KMS-11 (cell line): ENCODE data around the gene CA11.

ENCODE experiments used
- H2AFZ ChIP-seq: fragments of 200-600 bp; sonication (generic); 2 replicates; pipeline ENCODE4 v1.6.1; 2016; ENCODE audit warnings: antibody characterized with exemption, mixed run types, low read depth
- H3K27ac ChIP-seq: fragments of 200-600 bp; sonication (generic); 2 replicates; pipeline ENCODE4 v1.6.1; 2016; ENCODE audit warnings: mild to moderate bottlenecking, mixed run types
- H3K27me3 ChIP-seq: fragments of 200-600 bp; sonication (generic); 2 replicates; pipeline ENCODE4 v1.6.1; 2017; ENCODE audit warnings: mild to moderate bottlenecking, low read depth, mixed run types, moderate library complexity; ENCODE audit not compliant: insufficient read depth
- H3K36me3 ChIP-seq: fragments of 200-600 bp; sonication (generic); 2 replicates; pipeline ENCODE4 v1.6.1; 2017; ENCODE audit warnings: mild to moderate bottlenecking, mixed run types; ENCODE audit not compliant: insufficient read depth
- H3K4me1 ChIP-seq: fragments of 200-600 bp; sonication (generic); 2 replicates; pipeline ENCODE4 v1.6.1; 2016; ENCODE audit warnings: mild to moderate bottlenecking, low read depth, mixed run types; ENCODE audit not compliant: poor library complexity, severe bottlenecking
- H3K4me2 ChIP-seq: fragments of 200-600 bp; sonication (generic); 2 replicates; pipeline ENCODE4 v1.7.0; 2016; ENCODE audit warnings: mild to moderate bottlenecking, mixed run types
- H3K4me3 ChIP-seq: fragments of 200-600 bp; sonication (generic); IDR thresholded peaks from 2 replicates; pipeline ENCODE4 v1.6.1; 2017; ENCODE audit warnings: low read depth, low read length, mixed read lengths; ENCODE audit not compliant: insufficient read depth
- H3K79me2 ChIP-seq: fragments of 200-600 bp; sonication (generic); 2 replicates; pipeline ENCODE4 v1.6.1; 2016; ENCODE audit warnings: low read depth, mixed run types; ENCODE audit not compliant: insufficient read depth
- H3K9ac ChIP-seq: fragments of 200-600 bp; sonication (generic); 2 replicates; pipeline ENCODE4 v1.6.1; 2016; ENCODE audit warnings: mild to moderate bottlenecking, mixed run types
- H4K20me1 ChIP-seq: fragments of 200-600 bp; sonication (generic); 2 replicates; pipeline ENCODE4 v1.6.1; 2016; ENCODE audit warnings: mild to moderate bottlenecking, mixed run types; ENCODE audit not compliant: insufficient read depth
- CTCF ChIP-seq: fragments of 200-600 bp; sonication (generic); conservative IDR thresholded peaks from 2 replicates; pipeline ENCODE4 v1.6.1; 2017; ENCODE audit warnings: low read depth, mild to moderate bottlenecking, antibody characterized with exemption, low read length, moderate library complexity, mixed read lengths

The CA11 gene

GRCh38 chr19:48674921-48675824 is 29.2 kb upstream of the CA11 start:
- no peaks in the 10 kb centered on the region for H4K20me1 ChIP-seq
- peak overlapping the region; percentile 60; the same call in 1 of the 2 replicates for H2AFZ ChIP-seq
- peak; percentile 85 for TF ChIP-seq CTCF
- no peak overlapping the region for H3K27ac ChIP-seq
- peaks cover 29% of the 10 kb centered on the region; the same call in 1 of the 2 replicates for H3K27me3 ChIP-seq
- H3K4me3 ChIP-seq, result no peak overlapping the region
- H3K4me1 ChIP-seq, result peaks cover 5% of the 10 kb centered on the region
- H3K79me2 ChIP-seq, result no peaks in the 10 kb centered on the region
- H3K36me3 ChIP-seq, result no peaks in the 10 kb centered on the region
- no peak overlapping the region for H3K4me2 ChIP-seq
- H3K9ac ChIP-seq, result no peak overlapping the region

GRCh38 chr19:48674216-48674809 is 28.3 kb upstream of the CA11 start:
- Histone ChIP-seq H2AFZ (no peak overlapping the region), H3K79me2 (no peaks in the 10 kb centered on the region), H3K36me3 (no peaks in the 10 kb centered on the region), H3K27ac (no peak overlapping the region), H3K27me3 (peaks cover 22% of the 10 kb centered on the region; the same call in 1 of the 2 replicates), H3K9ac (no peak overlapping the region), H4K20me1 (no peaks in the 10 kb centered on the region), H3K4me2 (no peak overlapping the region), H3K4me1 (peaks cover 5% of the 10 kb centered on the region), H3K4me3 (no peak overlapping the region)
- no peak for TF ChIP-seq CTCF

- no peak overlapping the region for H3K4me3 ChIP-seq
- no peak for TF ChIP-seq CTCF
- no peak overlapping the region for H3K4me2 ChIP-seq
- peaks cover 17% of the 10 kb centered on the region; the same call in 1 of the 2 replicates for H3K27me3 ChIP-seq
- no peaks in the 10 kb centered on the region for H3K79me2 ChIP-seq
- peaks cover 5% of the 10 kb centered on the region for H3K4me1 ChIP-seq
- H4K20me1 ChIP-seq, result no peaks in the 10 kb centered on the region
- no peak overlapping the region for H3K9ac ChIP-seq
- H3K27ac ChIP-seq, result no peak overlapping the region
- H3K36me3 ChIP-seq, result no peaks in the 10 kb centered on the region
- H2AFZ ChIP-seq, result no peak overlapping the region
These were observed 27.6 kb upstream of the CA11 start for GRCh38 chr19:48673436-48674100.

GRCh38 chr19:48672994-48673393 is 27.0 kb upstream of the CA11 start, which contains the start of gene NTN5:
Gene NTN5 (minus strand): TSS chr19:48673017. CDS start chr19:48670986, 2,031 bp downstream.
- Histone ChIP-seq H2AFZ (no peak within 1 kb of the TSS), H3K9ac (no peak within 1 kb of the TSS), H3K4me3 (no peak within 1 kb of the TSS), H3K79me2 (no peaks in the 10 kb centered on the region), H3K4me2 (no peak within 1 kb of the TSS), H3K36me3 (no peaks in the 10 kb centered on the region), H4K20me1 (no peaks in the 10 kb centered on the region), H3K27me3 (peaks cover 12% of the 10 kb centered on the region; the same call in 1 of the 2 replicates), H3K4me1 (peaks cover 5% of the 10 kb centered on the region), H3K27ac (no peak within 1 kb of the TSS)
- TF ChIP-seq CTCF, result no peak
